BE2C (cell line): ENCODE data around the gene HSPA1B.
"Not testable (repeated sequence)": the region's sequence is repeated elsewhere in the genome, so short reads cannot be mapped to it uniquely, and the experiment has no call there.

ENCODE experiments used
- DNase-seq: peaks from one replicate; pipeline ENCODE4 v3.0.0-alpha.2; 2020
- H3K27me3 ChIP-seq: fragments of 250-450 bp; sonication (Bioruptor Pico); 2 replicates; pipeline ENCODE4 v1.5.1; 2020; ENCODE audit warnings: mild to moderate bottlenecking
- H3K36me3 ChIP-seq: fragments of 250-450 bp; sonication (Bioruptor Pico); 2 replicates; pipeline ENCODE4 v1.5.1; 2020; ENCODE audit warnings: mild to moderate bottlenecking
- H3K4me1 ChIP-seq: fragments of 250-450 bp; sonication (Bioruptor Pico); 2 replicates; pipeline ENCODE4 v1.5.1; 2020
- H3K4me3 ChIP-seq: 2 replicates; pipeline ENCODE4 v1.5.1; 2011; ENCODE audit warnings: low read depth, low read length
- H3K9me3 ChIP-seq: fragments of 250-450 bp; sonication (Bioruptor Pico); 2 replicates; pipeline ENCODE4 v1.5.1; 2020
- TF ChIP-seq, protein P1 (sequence below): IDR thresholded peaks from 2 replicates; pipeline ENCODE4 v1.5.1; 2012; ENCODE audit warnings: mild to moderate bottlenecking, low read depth, low read length

HSPA1B gene

DNA sequence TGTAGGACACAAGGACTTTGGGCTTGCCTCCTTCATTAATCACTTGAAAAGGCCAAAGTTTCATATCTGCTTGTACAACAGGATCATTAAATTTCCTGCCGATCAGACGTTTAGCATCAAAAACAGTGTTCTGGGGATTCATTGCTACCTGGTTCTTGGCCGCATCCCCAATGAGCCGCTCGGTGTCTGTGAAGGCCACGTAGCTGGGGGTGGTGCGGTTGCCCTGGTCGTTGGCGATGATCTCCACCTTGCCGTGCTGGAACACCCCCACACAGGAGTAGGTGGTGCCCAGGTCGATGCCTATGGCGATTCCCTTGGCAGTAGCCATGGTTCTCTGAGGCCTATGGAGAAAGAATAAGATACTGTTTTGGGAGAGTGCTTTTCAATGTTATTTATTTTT, 15.9 kb upstream of the HSPA1B start:
- TF ChIP-seq, protein P1, sequence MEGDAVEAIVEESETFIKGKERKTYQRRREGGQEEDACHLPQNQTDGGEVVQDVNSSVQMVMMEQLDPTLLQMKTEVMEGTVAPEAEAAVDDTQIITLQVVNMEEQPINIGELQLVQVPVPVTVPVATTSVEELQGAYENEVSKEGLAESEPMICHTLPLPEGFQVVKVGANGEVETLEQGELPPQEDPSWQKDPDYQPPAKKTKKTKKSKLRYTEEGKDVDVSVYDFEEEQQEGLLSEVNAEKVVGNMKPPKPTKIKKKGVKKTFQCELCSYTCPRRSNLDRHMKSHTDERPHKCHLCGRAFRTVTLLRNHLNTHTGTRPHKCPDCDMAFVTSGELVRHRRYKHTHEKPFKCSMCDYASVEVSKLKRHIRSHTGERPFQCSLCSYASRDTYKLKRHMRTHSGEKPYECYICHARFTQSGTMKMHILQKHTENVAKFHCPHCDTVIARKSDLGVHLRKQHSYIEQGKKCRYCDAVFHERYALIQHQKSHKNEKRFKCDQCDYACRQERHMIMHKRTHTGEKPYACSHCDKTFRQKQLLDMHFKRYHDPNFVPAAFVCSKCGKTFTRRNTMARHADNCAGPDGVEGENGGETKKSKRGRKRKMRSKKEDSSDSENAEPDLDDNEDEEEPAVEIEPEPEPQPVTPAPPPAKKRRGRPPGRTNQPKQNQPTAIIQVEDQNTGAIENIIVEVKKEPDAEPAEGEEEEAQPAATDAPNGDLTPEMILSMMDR = no peak
- 0 out of 2 replicates have a peak, but pooled peaks cover 4% of the 10 kb centered on the region for H3K4me1 ChIP-seq
- no peak overlapping the region for H3K4me3 ChIP-seq
- H3K36me3 ChIP-seq = no peaks in the 10 kb centered on the region
- no peaks in the 10 kb centered on the region for H3K27me3 ChIP-seq
- DNase-seq = no peak
- H3K9me3 ChIP-seq = no peaks in the 10 kb centered on the region

DNA sequence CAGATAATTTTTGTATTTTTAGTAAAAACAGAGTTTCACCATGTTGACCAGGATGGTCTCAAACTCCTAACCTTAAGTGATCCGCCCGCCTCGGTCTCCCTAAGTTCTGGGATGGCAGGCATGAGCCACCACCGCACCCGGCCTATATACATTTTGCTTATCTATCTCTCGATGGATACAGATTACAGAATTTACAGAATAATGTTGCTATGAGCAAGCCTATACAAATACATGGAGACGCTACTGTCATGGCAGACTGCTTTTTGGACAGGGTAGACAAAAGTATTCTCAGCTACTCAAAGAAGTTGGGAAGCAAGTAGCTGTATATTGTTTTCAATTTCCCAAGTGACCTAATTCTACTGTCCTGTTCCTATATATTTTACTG, 14.1 kb upstream of the HSPA1B start:
- no peak overlapping the region for H3K4me3 ChIP-seq
- 0 out of 2 replicates have a peak, but pooled peaks cover 4% of the 10 kb centered on the region for H3K4me1 ChIP-seq
- DNase-seq = no peak
- no peaks in the 10 kb centered on the region for H3K27me3 ChIP-seq
- TF ChIP-seq, protein P1 = no peak
- H3K9me3 ChIP-seq = no peaks in the 10 kb centered on the region; the same call in 1 of the 2 replicates
- no peaks in the 10 kb centered on the region for H3K36me3 ChIP-seq

DNA sequence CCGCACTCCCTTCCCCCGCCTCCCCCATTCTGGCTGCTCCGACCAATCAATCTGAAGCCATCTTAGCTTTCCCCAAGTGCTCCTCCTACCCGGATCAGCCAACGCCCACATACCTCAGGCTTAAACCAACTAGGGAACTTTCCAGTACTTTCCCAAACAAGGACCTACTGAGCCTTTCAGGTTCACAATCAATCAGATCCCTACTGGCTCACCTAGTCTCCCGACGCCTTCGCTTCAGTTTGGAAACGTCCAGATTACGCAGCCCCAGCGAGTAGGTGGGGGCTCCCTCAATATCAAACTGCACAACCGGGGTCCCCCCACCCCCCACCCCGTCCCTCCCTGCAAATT, 12.9 kb upstream of the HSPA1B start:
- Histone ChIP-seq H3K36me3 (no peaks in the 10 kb centered on the region), H3K4me3 (peak overlapping the region; percentile 76), H3K27me3 (no peaks in the 10 kb centered on the region), H3K4me1 (0 out of 2 replicates have a peak, but pooled peaks cover 4% of the 10 kb centered on the region), H3K9me3 (no peaks in the 10 kb centered on the region; the same call in 1 of the 2 replicates)
- TF ChIP-seq, protein P1 = no peak
- peak; percentile 92 for DNase-seq

DNA sequence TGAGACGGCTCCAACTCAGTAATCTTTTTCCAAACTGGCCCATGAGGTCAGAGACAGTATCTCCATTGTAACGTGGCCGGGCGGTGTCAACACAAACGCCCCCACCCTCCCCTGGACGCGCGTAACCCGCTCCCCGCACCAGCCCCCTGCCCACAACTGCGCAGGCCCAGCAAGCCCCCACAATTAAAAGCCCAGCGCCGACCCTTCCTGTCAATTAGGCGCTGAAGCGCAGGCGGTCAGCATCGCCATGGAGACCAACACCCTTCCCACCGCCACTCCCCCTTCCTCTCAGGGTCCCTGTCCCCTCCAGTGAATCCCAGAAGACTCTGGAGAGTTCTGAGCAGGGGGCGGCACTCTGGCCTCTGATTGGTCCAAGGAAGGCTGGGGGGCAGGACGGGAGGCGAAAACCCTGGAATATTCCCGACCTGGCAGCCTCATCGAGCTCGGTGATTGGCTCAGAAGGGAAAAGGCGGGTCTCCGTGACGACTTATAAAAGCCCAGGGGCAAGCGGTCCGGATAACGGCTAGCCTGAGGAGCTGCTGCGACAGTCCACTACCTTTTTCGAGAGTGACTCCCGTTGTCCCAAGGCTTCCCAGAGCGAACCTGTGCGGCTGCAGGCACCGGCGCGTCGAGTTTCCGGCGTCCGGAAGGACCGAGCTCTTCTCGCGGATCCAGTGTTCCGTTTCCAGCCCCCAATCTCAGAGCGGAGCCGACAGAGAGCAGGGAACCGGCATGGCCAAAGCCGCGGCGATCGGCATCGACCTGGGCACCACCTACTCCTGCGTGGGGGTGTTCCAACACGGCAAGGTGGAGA, 12.3 kb upstream of the HSPA1B start, which contains the start of the genes HSPA1A and HSPA1L:
TSS of gene HSPA1A (plus strand) at position 519 of the 814 bp plus-strand sequence. CDS start at position 733, 214 bp downstream.
TSS of gene HSPA1L (minus strand) at position 259 of the 814 bp plus-strand sequence. CDS start 3,311 bp downstream, outside the sequence.
- DNase-seq = peak; percentile 96
- peak within 1 kb of the TSS; percentile 76 for H3K4me3 ChIP-seq

DNA sequence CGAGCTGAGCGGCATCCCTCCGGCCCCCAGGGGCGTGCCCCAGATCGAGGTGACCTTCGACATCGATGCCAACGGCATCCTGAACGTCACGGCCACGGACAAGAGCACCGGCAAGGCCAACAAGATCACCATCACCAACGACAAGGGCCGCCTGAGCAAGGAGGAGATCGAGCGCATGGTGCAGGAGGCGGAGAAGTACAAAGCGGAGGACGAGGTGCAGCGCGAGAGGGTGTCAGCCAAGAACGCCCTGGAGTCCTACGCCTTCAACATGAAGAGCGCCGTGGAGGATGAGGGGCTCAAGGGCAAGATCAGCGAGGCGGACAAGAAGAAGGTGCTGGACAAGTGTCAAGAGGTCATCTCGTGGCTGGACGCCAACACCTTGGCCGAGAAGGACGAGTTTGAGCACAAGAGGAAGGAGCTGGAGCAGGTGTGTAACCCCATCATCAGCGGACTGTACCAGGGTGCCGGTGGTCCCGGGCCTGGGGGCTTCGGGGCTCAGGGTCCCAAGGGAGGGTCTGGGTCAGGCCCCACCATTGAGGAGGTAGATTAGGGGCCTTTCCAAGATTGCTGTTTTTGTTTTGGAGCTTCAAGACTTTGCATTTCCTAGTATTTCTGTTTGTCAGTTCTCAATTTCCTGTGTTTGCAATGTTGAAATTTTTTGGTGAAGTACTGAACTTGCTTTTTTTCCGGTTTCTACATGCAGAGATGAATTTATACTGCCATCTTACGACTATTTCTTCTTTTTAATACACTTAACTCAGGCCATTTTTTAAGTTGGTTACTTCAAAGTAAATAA, 10.2 kb upstream of the HSPA1B start:
- not testable (repeated sequence) for H3K4me1 ChIP-seq, H3K27me3 ChIP-seq, H3K9me3 ChIP-seq, DNase-seq, H3K36me3 ChIP-seq
- peak overlapping the region; percentile 34 for H3K4me3 ChIP-seq

More for the DNA sequence above, 12.3 kb upstream of the HSPA1B start, which contains the start of the genes HSPA1A and HSPA1L:
- H3K36me3 ChIP-seq = no peaks in the 10 kb centered on the region
- TF ChIP-seq, protein P1 = no peak
- no peaks in the 10 kb centered on the region for H3K27me3 ChIP-seq
- 0 out of 2 replicates have a peak, but pooled peaks cover 4% of the 10 kb centered on the region for H3K4me1 ChIP-seq
- H3K9me3 ChIP-seq = no peaks in the 10 kb centered on the region; the same call in 1 of the 2 replicates

DNA sequence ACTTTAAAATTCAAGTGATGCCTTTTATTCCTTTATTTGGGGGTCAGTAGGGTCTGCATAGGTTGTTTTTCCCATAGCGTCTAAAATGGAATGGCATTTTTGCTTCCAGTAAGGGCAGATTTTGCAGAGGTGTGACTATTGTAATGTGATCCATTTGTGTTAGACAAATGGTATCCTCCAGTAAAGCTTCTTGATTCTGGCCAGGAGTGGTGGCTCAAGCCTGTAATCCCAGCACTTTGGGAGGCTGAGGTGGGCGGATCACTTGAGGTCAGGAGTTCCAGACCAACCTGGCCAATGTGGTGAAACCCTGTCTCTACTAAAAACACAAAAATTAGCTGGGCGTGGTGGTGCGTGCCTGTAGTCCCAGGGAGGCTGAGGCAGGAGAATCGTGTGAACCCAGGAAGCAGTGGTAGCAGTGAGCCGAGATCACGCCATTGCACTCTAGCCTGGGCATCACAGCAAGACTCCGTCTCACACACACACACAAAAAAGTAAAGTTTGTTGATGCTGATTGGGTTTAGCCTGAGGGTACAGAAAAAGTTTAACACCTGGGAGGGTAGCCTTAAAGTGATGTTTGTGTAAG, 9.5 kb upstream of the HSPA1B start:
- H3K36me3 ChIP-seq, H3K9me3 ChIP-seq, DNase-seq, H3K4me1 ChIP-seq, H3K27me3 ChIP-seq: not testable (repeated sequence)
- H3K4me3 ChIP-seq = peak overlapping the region; percentile 34
